HCT116 (cell line): Measurements from ENCODE around the gene INO80C.

Experiments used
- CBX3 ChIP-seq: IDR thresholded peaks from 2 replicates; pipeline ENCODE4 v1.6.1; 2012; ENCODE audit warnings: low read depth
- CTCF ChIP-seq, 3 experiments: fragments of 200-600 bp in 1 of 3; sonication (generic) in 1 of 3; IDR thresholded peaks in 2 of 3; conservative IDR thresholded peaks in 1 of 3; 2 replicates each; pipeline ENCODE4 v1.5.1; 2012 to 2017; ENCODE audit warnings: low read depth in 2 of 3, low read length in 2 of 3, antibody characterized with exemption in 1 of 3, borderline replicate concordance in 1 of 3, control low read depth in 1 of 3, mild to moderate bottlenecking in 1 of 3, mixed read lengths in 1 of 3, mixed run types in 1 of 3, moderate library complexity in 1 of 3; ENCODE audit not compliant: insufficient read depth in 1 of 3
- EZH2phosphoT487 ChIP-seq: fragments of 200-600 bp; IDR thresholded peaks from 2 replicates; pipeline ENCODE4 v1.6.1; 2018; ENCODE audit warnings: antibody characterized with exemption, borderline replicate concordance
- MAX ChIP-seq: IDR thresholded peaks from 2 replicates; pipeline ENCODE4 v1.6.1; 2012
- YY1 ChIP-seq: IDR thresholded peaks from 2 replicates; pipeline ENCODE4 v1.6.1; 2011; ENCODE audit warnings: low read length, low read depth, moderate library complexity, mild to moderate bottlenecking; ENCODE audit not compliant: insufficient replicate concordance; ENCODE audit errors: extremely low read depth

GRCh38 chr18:35435401-35435800 is 62.4 kb downstream of the INO80C start:
- TF ChIP-seq CTCF (IDR thresholded peaks at IDR 0.05 in 2 of 3, conservative IDR thresholded peaks at IDR 0.05 in 1 of 3; ENCODE audit: borderline replicate concordance in 1 of 3, insufficient read depth in 1 of 3, low read depth in 2 of 3, low read length in 2 of 3), result no peak
- no peak for TF ChIP-seq YY1
- no peak for TF ChIP-seq EZH2phosphoT487
- TF ChIP-seq MAX, result no peak
- TF ChIP-seq CBX3, result no peak
